K562 (cell line): Measurements from ENCODE around the gene CAV1. TPM values are rescaled to one million over a fixed set of nuclear protein-coding genes. Genes with fewer than 3 reads are reported as not detected.

Experiments
- ATF2 ChIP-seq: sonication (generic); formaldehyde crosslinking; IDR thresholded peaks from 2 replicates; pipeline ENCODE4 v1.8.1; 2022; ENCODE audit warnings: missing genetic modification reagents
- CBX3 ChIP-seq, 2 experiments: IDR thresholded peaks; 1 replicate in 1 of 2; 2 replicates in 1 of 2; pipeline ENCODE4 v1.6.1; 2012; ENCODE audit warnings: inconsistent platforms in 2 of 2, low read length in 2 of 2, borderline replicate concordance in 1 of 2, control low read depth in 1 of 2
- DNMT1 ChIP-seq: fragments of 450-650 bp; IDR thresholded peaks from 2 replicates; pipeline ENCODE4 v1.6.1; 2016; ENCODE audit warnings: antibody characterized with exemption, mild to moderate bottlenecking
- EWSR1 ChIP-seq: fragments of 450-650 bp; IDR thresholded peaks from 2 replicates; pipeline ENCODE4 v1.6.1; 2018; ENCODE audit warnings: borderline replicate concordance, mild to moderate bottlenecking, low read depth, moderate library complexity; ENCODE audit not compliant: partially characterized antibody
- FOXJ3 ChIP-seq: sonication (generic); formaldehyde crosslinking; IDR thresholded peaks from 2 replicates; pipeline ENCODE4 v1.4.0; 2020; ENCODE audit warnings: mild to moderate bottlenecking, missing genetic modification reagents
- FOXK1 ChIP-seq: sonication (generic); formaldehyde crosslinking; IDR thresholded peaks from 2 replicates; pipeline ENCODE4 v1.8.0; 2022; ENCODE audit warnings: missing genetic modification reagents, mild to moderate bottlenecking, borderline replicate concordance
- FUS ChIP-seq: fragments of 200-400 bp; formaldehyde crosslinking; optimal IDR thresholded peaks from 2 replicates; pipeline ENCODE3; 2017; ENCODE audit warnings: low read depth, low read length
- HDGF ChIP-seq: fragments of 450-650 bp; IDR thresholded peaks from 2 replicates; pipeline ENCODE4 v1.6.1; 2016
- KAT8 ChIP-seq: fragments of 450-650 bp; IDR thresholded peaks from 2 replicates; pipeline ENCODE4 v1.6.1; 2016; ENCODE audit warnings: low read depth, mild to moderate bottlenecking
- RAD51 ChIP-seq: fragments of 450-650 bp; IDR thresholded peaks from 2 replicates; pipeline ENCODE4 v1.7.1; 2016; ENCODE audit warnings: low read depth, mild to moderate bottlenecking, borderline replicate concordance
- RCOR1 ChIP-seq, 2 experiments: IDR thresholded peaks; 2 replicates each; pipeline ENCODE4 v1.6.1; 2012; ENCODE audit warnings: low read depth in 2 of 2, low read length in 2 of 2, borderline replicate concordance in 1 of 2, improper control_type of control experiment in 1 of 2
- SMAD1 ChIP-seq: fragments of 150-350 bp; IDR thresholded peaks from 2 replicates; pipeline ENCODE4 v1.6.1; 2014; ENCODE audit warnings: low read length, low read depth; ENCODE audit not compliant: partially characterized antibody
- SRF ChIP-seq, 2 experiments: fragments of 250-450, 450-650 bp in 1 of 2; sonication (Bioruptor Pico) in 1 of 2; sonication (generic) in 1 of 2; formaldehyde crosslinking; IDR thresholded peaks; 2 replicates each; pipeline versions ENCODE4 v1.5.0 to v1.5.1; 2020 to 2022; ENCODE audit warnings: mild to moderate bottlenecking in 1 of 2, missing genetic modification reagents in 1 of 2
- SRSF1 ChIP-seq: fragments of 200-400 bp; formaldehyde crosslinking; IDR thresholded peaks from 2 replicates; pipeline ENCODE4 v1.6.1; 2017; ENCODE audit warnings: mild to moderate bottlenecking, low read depth, low read length, moderate library complexity
- TBL1XR1 ChIP-seq, 2 experiments: IDR thresholded peaks; 2 replicates each; pipeline ENCODE4 v1.6.1; 2012; ENCODE audit warnings: improper control_type of control experiment in 2 of 2, low read length in 2 of 2, mild to moderate bottlenecking in 1 of 2
- TGIF2 ChIP-seq: sonication (generic); formaldehyde crosslinking; IDR thresholded peaks from 2 replicates; pipeline ENCODE4 v1.8.1; 2022; ENCODE audit warnings: mild to moderate bottlenecking, missing genetic modification reagents, moderate library complexity
- TRIM24 ChIP-seq, 2 experiments: fragments of 450-650 bp; IDR thresholded peaks; 2 replicates each; pipeline ENCODE4 v1.6.1; 2016
- ZBTB8A ChIP-seq: fragments of 450-650 bp; IDR thresholded peaks from 2 replicates; pipeline ENCODE4 v1.6.1; 2018; ENCODE audit warnings: mild to moderate bottlenecking, moderate library complexity; ENCODE audit not compliant: partially characterized antibody
- ZNF212 ChIP-seq: fragments of 450-650 bp; formaldehyde crosslinking; IDR thresholded peaks from 2 replicates; pipeline ENCODE4 v1.4.0; 2020; ENCODE audit warnings: mild to moderate bottlenecking
- ZNF408 ChIP-seq: fragments of 250-450 bp; sonication (Bioruptor Pico); IDR thresholded peaks from 2 replicates; pipeline ENCODE4 v1.4.0; 2020; ENCODE audit warnings: low read depth, mild to moderate bottlenecking, moderate library complexity
- polyA plus RNA-seq, 8 experiments: library from polyadenylated mRNA; depleted of rRNA in 4 of 8; stranded (reverse) in 5 of 8; unstranded in 3 of 8; fragments of >200 nt; fragmentation: Nextera tagmentation in 2 of 8; fragmentation: Illumina TruSeq in 1 of 8; extraction: Ambion mirVana in 2 of 8; extraction: Trizol in 1 of 8; gene quantifications; 2 replicates each; pipeline versions ENCODE4 v1.2.1 to v1.2.3, GENCODE V29; 2011 to 2014; ENCODE audit warnings: inconsistent platforms in 1 of 8, missing spikeins in 1 of 8
- total RNA-seq, 7 experiments: library from RNA; depleted of rRNA in 6 of 7; stranded (reverse); fragments of >200 nt in 6 of 7; fragmentation: Illumina TruSeq in 2 of 7; extraction: Trizol in 2 of 7; gene quantifications; 2 replicates each; pipeline versions ENCODE4 v1.2.1 to v1.2.3, GENCODE V29; 2011 to 2021; ENCODE audit warnings: low replicate concordance in 1 of 7
- TF ChIP-seq, protein P1 (sequence below): sonication (generic); formaldehyde crosslinking; IDR thresholded peaks from 2 replicates; pipeline ENCODE4 v1.8.0; 2023; ENCODE audit warnings: mild to moderate bottlenecking, missing genetic modification reagents
- TF ChIP-seq, protein P2 (sequence below): fragments of 250-450 bp; sonication (Bioruptor Pico); IDR thresholded peaks from 2 replicates; pipeline ENCODE4 v1.4.0; 2020; ENCODE audit warnings: mild to moderate bottlenecking, moderate library complexity

The CAV1 gene
- total and polyA plus RNA-seq, 9 of the 15 experiments (the other 6 are each of a cell fraction or from before 2014, with no cell fraction given), result 0.08 to 1.5 (median 0.63) TPM

- TF ChIP-seq ATF2 (CRISPR knock-in tag) (no peak), FUS (no peak), FOXJ3 (CRISPR knock-in tag) (no peak), SRF (CRISPR knock-in tag; IDR thresholded peaks at IDR 0.05) (peak in 1 of 2 experiments; percentile 88; a peak in 2 of 4 replicates), RAD51 (no peak), ZBTB8A (no peak), EWSR1 (no peak), ZNF408 (CRISPR knock-in tag) (no peak), TRIM24 (IDR thresholded peaks at IDR 0.05) (peak; percentile 56 to 77; a peak in 3 of 4 replicates), ZNF212 (CRISPR knock-in tag) (peak; percentile 84; the same call in 1 of the 2 replicates), TBL1XR1 (IDR thresholded peaks at IDR 0.05; ENCODE audit: low read length in 2 of 2) (peak in 1 of 2 experiments; percentile 80; a peak in 2 of 4 replicates), CBX3 (IDR thresholded peaks at IDR 0.05; ENCODE audit: borderline replicate concordance in 1 of 2, low read length in 2 of 2) (peak in 1 of 2 experiments; percentile 93; a peak in 1 of 3 replicates), TGIF2 (no peak), HDGF (no peak), KAT8 (no peak), DNMT1 (no peak), SRSF1 (no peak), RCOR1 (IDR thresholded peaks at IDR 0.05; ENCODE audit: borderline replicate concordance in 1 of 2, low read depth in 2 of 2, low read length in 2 of 2) (peak; percentile 69 to 96; a peak in 3 of 4 replicates), SMAD1 (peak; percentile 85), FOXK1 (CRISPR knock-in tag) (no peak)
- TF ChIP-seq, protein P1, sequence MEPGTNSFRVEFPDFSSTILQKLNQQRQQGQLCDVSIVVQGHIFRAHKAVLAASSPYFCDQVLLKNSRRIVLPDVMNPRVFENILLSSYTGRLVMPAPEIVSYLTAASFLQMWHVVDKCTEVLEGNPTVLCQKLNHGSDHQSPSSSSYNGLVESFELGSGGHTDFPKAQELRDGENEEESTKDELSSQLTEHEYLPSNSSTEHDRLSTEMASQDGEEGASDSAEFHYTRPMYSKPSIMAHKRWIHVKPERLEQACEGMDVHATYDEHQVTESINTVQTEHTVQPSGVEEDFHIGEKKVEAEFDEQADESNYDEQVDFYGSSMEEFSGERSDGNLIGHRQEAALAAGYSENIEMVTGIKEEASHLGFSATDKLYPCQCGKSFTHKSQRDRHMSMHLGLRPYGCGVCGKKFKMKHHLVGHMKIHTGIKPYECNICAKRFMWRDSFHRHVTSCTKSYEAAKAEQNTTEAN (CRISPR knock-in tag), result no peak
- TF ChIP-seq, protein P2, sequence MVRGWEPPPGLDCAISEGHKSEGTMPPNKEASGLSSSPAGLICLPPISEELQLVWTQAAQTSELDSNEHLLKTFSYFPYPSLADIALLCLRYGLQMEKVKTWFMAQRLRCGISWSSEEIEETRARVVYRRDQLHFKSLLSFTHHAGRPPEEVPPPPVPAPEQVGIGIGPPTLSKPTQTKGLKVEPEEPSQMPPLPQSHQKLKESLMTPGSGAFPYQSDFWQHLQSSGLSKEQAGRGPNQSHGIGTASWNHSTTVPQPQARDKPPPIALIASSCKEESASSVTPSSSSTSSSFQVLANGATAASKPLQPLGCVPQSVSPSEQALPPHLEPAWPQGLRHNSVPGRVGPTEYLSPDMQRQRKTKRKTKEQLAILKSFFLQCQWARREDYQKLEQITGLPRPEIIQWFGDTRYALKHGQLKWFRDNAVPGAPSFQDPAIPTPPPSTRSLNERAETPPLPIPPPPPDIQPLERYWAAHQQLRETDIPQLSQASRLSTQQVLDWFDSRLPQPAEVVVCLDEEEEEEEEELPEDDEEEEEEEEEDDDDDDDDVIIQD (CRISPR knock-in tag), result no peak
These were observed 23.2 kb upstream of the CAV1 start (continued) for GRCh38 chr7:116501425-116502167.
